ENCODE measurements around the gene OLA1. TPM values are rescaled to one million over a fixed set of nuclear protein-coding genes. Genes with fewer than 3 reads are reported as not detected.

The OLA1 gene
- polyA plus RNA-seq, 1 donor from 2014 or later, result 134 TPM

- no peaks in the 10 kb centered on the region for H3K79me2 ChIP-seq (replicated peaks; ENCODE audit: insufficient read depth, low read length)
- no peak overlapping the region for H3K4me3 ChIP-seq (ENCODE audit: low read length)
- H3K4me2 ChIP-seq (ENCODE audit: low read length), result no peak overlapping the region
- no peak overlapping the region for H2AFZ ChIP-seq (ENCODE audit: low read depth, low read length)
- TF ChIP-seq EP300 (conservative IDR thresholded peaks at IDR 0.05; ENCODE audit: poor library complexity, severe bottlenecking), result no peak
- no peak for TF ChIP-seq TAF1 (IDR thresholded peaks at IDR 0.05; ENCODE audit: low read depth)
- no peak for TF ChIP-seq MXI1 (conservative IDR thresholded peaks at IDR 0.05; ENCODE audit: poor library complexity, severe bottlenecking)
- TF ChIP-seq EZH2 (IDR thresholded peaks at IDR 0.05; ENCODE audit: borderline replicate concordance, insufficient read depth, low read length, poor library complexity, severe bottlenecking), result no peak
- TF ChIP-seq REST (IDR thresholded peaks at IDR 0.05; ENCODE audit: borderline replicate concordance), result no peak
- TF ChIP-seq CTCF (IDR thresholded peaks at IDR 0.05; ENCODE audit: poor library complexity, severe bottlenecking), result no peak
- no peak for TF ChIP-seq POLR2AphosphoS5 (IDR thresholded peaks at IDR 0.05)
- TF ChIP-seq RAD21 (conservative IDR thresholded peaks at IDR 0.05), result no peak
- TF ChIP-seq SMC3 (conservative IDR thresholded peaks at IDR 0.05; ENCODE audit: poor library complexity), result no peak
- no peaks in the 10 kb centered on the region for H4K20me1 ChIP-seq (ENCODE audit: insufficient read depth)
- H3K36me3 ChIP-seq (ENCODE audit: insufficient read depth, low read length), result no peaks in the 10 kb centered on the region
- H3K27ac ChIP-seq (ENCODE audit: low read length), result no peak overlapping the region
- no peaks in the 10 kb centered on the region for H3K9me3 ChIP-seq (ENCODE audit: low read length)
- no peaks in the 10 kb centered on the region for H3K9me2 ChIP-seq (ENCODE audit: insufficient read depth, low read length)
- H3K27me3 ChIP-seq (ENCODE audit: insufficient read depth, low read depth, low read length), result no peaks in the 10 kb centered on the region
- H3K9ac ChIP-seq (ENCODE audit: low read length), result no peak overlapping the region
- peaks cover 2% of the 10 kb centered on the region for H3F3A ChIP-seq (ENCODE audit: insufficient read depth, low read length, poor library complexity, severe bottlenecking)
Observed at GRCh38 chr2:174058456-174058855, 189.9 kb downstream of the OLA1 start.

- Histone ChIP-seq H3K4me3 (ENCODE audit: low read length) (no peak overlapping the region), H3K9me3 (ENCODE audit: low read length) (no peaks in the 10 kb centered on the region), H3K27me3 (ENCODE audit: insufficient read depth, low read depth, low read length) (no peaks in the 10 kb centered on the region), H3K27ac (ENCODE audit: low read length) (no peak overlapping the region), H3K9ac (ENCODE audit: low read length) (no peak overlapping the region), H3K4me2 (ENCODE audit: low read length) (no peak overlapping the region), H4K20me1 (ENCODE audit: insufficient read depth) (no peaks in the 10 kb centered on the region), H3K9me2 (ENCODE audit: insufficient read depth, low read length) (no peaks in the 10 kb centered on the region), H3F3A (ENCODE audit: insufficient read depth, low read length, poor library complexity, severe bottlenecking) (peaks cover 2% of the 10 kb centered on the region), H3K36me3 (ENCODE audit: insufficient read depth, low read length) (no peaks in the 10 kb centered on the region), H2AFZ (ENCODE audit: low read depth, low read length) (no peak overlapping the region), H3K79me2 (replicated peaks; ENCODE audit: insufficient read depth, low read length) (no peaks in the 10 kb centered on the region)
- TF ChIP-seq REST (IDR thresholded peaks at IDR 0.05; ENCODE audit: borderline replicate concordance) (no peak), RAD21 (conservative IDR thresholded peaks at IDR 0.05) (no peak), TAF1 (IDR thresholded peaks at IDR 0.05; ENCODE audit: low read depth) (no peak), MXI1 (conservative IDR thresholded peaks at IDR 0.05; ENCODE audit: poor library complexity, severe bottlenecking) (no peak), CTCF (IDR thresholded peaks at IDR 0.05; ENCODE audit: poor library complexity, severe bottlenecking) (no peak), SMC3 (conservative IDR thresholded peaks at IDR 0.05; ENCODE audit: poor library complexity) (no peak), EP300 (conservative IDR thresholded peaks at IDR 0.05; ENCODE audit: poor library complexity, severe bottlenecking) (no peak), POLR2AphosphoS5 (IDR thresholded peaks at IDR 0.05) (no peak), EZH2 (IDR thresholded peaks at IDR 0.05; ENCODE audit: borderline replicate concordance, insufficient read depth, low read length, poor library complexity, severe bottlenecking) (no peak)
Observed at GRCh38 chr2:174058026-174058425, 190.3 kb downstream of the OLA1 start.
